GM18499 (cell line): ENCODE results near the gene DLG4.
A peak's percentile ranks its signal among the peaks of the same experiment; 100 is the strongest.

Experiments used
- ATAC-seq: cut with Tn5 transposase; IDR thresholded peaks from one replicate; pipeline ENCODE4 v1.9.1; 2021; ENCODE audit warnings: moderate number of reproducible peaks; ENCODE audit not compliant: insufficient read depth, unreplicated experiment

The DLG4 gene

DNA sequence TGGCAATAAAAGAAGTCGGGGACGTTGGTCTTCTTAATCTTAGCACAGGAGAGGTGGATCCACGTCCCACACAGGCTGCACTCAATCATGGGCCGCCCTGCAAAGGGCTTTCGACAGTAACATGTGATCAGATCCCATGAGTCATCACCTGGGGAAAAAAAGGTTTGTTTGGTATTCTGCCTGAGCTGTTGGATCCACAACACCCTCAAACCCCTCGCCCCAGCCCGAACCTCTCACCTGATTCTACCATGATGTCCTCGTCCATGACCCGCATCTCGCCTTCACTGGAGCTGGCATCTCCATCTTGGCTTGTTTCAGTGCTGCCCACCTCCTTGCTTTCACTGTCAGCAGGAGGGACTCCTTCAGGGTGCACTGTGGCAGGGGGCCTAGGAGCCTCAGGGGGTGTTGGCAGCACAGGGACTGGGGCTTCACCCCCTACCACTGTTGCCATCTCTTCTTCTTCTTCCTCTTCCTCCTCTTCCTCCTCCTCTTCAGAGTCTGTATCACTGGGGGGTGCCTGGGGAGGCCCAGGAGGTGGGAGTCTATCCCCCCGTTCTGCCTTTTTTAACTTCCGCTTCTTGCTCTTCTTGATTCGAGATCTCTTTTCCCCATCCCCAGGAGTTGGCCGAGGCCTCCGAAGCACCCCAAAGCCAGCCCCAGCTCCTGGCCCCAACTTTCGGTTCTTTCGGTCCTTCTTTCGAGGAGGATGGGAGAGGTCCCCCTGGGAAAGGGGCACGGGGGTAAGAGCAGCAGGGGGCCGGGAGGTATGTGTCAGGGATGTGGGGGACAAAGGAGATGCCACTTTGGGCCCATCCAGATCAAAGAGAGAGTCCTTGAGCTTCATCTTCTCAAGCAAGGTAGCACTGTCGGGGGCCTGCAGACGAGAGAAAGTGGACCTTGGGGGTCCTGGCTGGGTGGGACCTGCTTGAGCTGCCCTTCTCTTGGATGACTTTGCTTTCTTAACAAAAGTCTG lies 16.3 kb upstream of the DLG4 start:
- no peak for ATAC-seq

DNA sequence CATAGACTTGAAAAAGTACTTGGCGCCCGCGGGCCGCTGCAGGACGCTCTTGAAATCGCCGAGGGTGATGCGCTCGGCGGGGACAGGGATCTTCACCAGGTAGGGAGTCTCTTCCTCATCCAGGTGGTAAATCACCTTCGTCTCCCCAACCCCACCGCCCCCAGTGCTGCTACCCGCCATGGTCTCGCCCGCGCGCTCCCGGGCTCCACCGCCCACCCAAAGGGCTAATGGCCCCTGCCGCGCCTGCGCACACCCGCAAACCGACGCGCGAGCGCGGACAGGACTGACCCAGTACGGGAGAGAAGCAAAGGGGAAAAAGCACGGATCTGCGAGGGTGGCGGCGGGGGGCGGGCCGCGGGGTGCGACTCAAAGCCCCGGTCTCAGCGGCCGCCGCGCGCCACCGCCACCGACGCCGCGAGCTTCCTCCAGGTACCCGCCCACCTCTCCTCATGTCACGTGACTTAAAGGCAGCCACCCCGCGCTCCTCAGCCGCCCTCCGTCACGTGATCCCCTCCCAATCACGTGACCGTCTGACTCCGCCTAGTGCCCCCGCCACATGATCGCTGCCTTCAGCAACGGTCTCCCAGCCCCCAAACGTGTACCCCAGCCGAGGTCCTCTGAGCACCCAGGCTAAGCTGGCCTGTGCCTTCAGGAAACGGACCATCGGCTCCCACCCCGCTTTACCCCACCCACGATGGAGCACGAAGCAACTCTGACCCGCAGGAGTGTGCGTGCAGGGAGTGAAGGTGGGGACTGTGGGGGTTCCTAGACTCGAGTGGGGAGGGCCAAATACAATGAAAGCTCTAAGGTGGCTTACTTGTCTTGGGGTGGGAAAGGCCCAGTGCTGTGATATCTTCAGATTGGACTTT lies 14.7 kb upstream of the DLG4 start, which contains the start of gene DVL2:
Gene DVL2, minus strand, starts transcription at position 435 of the 869 bp plus-strand sequence. Its CDS starts 255 bp downstream, at position 180.
- ATAC-seq, result peak; percentile 38

DNA sequence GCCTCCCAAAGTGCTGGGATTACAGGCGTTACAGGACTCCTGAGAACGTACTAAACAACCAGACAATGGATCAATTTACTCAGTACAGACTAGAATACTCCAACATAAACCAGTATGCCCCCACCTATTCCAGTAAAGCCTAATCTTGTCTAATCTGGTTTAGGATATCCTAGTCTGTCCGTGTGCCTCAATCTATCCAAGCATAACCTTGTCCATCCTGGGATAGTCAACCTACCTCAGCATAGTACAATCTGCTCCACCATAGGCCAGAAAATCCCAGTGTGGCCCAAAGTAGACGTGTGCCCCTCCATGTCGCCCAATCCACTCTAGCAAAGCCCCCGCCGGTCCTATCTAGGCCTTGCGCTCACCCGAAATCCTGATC lies 14.1 kb upstream of the DLG4 start:
- no peak for ATAC-seq

DNA sequence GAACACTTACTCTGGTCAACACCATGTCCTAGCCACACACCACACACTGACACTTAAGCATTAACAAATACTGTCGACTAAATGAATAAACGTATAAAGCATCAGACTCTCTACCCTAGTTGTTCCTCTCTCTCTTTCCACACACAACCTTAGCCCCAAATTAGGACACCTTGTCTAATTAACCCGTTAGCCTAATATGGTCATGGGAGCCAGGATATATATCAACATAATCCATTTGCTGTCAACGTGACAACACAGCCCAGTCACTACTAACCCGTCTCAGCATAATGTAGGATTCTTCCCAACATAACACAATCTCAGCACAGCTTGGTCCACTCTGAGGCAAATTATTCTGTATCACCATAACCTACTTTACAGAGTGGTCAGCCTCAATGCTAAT lies 12.5 kb upstream of the DLG4 start:
- no peak for ATAC-seq

DNA sequence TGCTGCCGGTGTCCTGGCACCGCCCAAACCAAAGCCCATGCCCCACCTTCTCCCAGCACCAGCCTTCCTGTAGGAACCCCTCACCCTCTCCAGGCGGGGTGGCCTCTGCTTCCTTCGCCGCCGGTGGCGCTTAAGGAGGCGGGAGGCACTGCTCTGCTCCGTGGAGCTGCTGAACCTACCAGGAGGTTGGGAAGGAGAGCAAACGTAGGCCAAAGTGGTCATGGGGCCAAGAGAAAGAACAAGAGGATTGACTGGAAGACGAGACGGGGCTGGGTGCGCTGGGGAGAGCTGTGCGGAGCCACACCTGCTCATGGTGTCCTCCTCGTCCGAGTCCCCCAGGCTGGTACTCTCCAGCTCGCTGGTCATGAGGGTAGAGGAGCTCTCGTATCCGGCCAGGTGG lies 9.9 kb upstream of the DLG4 start:
- no peak for ATAC-seq

DNA sequence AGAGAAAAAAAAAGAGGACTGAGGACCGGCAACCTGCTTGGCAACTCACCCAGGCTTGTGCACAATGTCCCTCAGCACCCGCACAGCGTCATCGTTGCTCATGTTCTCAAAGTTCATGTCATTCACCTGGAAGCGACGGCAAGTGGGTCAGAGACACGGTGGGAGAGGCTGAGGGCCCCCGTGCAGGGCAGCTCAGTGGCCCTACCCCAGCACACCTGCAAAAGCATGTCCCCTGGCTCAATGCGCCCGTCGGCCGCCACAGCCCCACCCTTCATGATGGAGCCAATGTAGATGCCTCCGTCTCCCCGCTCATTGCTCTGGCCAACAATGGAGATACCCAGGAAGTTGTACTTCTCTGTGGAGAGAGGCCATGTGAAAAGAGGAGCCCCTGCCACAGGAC lies 9.3 kb upstream of the DLG4 start:
- ATAC-seq, result no peak

DNA sequence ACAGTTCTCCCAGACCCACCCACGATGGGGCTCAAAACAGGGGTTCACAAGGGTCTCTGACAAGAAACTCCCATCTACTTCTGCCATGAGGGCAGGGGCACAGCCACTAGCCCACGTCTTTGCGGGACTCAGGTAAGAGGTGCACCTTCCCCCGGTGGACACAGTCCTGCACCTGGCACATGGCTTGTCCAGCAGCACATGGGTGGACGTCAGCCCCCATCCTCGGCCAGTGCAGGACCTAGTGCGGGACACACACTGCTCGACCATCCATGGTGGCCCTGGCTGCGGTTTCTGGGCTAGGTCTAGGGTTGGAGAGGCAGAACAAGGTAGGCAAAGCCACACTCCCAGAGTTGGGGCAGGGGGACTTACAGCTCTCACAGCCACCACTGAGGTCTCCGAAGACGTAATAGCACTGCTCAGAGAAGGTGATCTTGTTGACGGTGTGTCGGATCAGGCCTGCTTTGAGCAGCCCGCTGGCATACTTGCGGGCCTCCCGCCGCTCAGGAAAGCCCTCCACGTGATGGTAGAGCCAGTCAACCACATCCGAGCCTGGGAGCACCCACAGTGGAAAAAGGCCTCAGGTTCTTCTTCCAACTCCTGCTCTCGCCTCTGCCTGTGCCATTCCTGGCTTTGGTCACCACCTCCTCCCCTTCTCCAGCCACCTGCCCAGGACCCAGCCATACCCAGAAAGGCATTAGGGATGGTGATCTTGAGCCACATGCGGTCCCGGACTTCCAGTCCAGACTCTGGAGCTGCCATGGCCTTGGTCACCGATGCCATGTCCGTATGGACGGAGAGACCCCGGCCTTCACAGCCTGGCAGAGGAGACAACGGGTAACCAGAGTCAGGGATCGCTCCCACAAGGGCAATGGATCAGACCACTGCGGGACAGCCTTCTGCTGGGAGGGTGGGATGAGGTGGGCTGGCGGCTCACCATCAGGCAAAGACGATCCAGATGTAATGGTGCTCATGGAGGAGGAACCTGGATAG lies 7.4 kb upstream of the DLG4 start:
- no peak for ATAC-seq

DNA sequence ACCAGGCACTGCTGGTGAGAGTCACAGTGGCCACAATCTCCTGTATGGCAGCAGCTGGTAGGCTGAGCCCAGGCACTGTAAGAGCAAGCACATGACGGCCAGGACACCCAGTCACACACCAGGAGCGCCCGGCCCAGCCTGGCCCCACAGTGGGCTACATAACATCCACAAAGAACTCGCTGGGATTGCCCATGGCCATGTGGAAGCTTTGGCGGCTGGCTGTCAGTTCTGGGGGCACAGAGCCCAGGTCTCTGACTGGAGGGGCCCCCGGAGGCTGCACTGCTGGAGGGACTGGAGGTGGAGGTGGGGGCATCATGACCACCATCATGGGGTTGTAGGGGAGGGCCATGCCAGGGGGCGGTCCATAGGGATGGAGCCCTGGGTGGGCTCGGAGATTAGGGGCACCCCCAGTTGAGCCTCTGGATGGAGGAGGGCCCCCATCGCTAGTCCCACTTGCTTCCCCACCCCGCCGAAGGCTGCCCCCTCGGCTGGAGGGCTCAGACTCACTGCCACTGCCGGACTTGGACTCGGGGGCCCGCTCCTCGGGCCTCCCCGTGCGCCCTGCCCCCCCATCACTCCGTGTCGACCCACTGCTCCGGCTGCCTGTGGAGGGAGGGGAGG lies 6.2 kb upstream of the DLG4 start:
- ATAC-seq, result no peak

DNA sequence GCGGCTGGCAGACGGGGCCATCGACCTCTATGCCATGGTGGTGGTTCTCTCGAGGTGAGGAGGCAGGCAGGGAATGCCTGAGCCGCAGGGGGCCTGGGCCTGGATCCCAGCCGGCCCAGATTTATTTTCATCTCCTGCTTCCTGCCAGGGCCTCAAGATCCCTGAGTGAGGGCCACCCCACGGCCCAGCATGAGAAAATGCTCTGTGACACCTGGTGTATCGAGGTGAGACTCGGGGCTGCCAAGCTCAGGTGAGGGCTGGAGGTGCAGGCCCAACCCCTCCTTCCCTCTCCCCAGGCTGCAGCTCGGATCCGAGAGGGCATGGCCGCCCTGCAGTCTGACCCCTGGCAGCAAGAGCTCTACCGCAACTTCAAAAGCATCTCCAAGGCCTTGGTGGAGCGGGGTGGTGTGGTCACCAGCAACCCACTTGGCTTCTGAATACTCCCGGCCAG lies 5.0 kb upstream of the DLG4 start:
- ATAC-seq, result no peak

DNA sequence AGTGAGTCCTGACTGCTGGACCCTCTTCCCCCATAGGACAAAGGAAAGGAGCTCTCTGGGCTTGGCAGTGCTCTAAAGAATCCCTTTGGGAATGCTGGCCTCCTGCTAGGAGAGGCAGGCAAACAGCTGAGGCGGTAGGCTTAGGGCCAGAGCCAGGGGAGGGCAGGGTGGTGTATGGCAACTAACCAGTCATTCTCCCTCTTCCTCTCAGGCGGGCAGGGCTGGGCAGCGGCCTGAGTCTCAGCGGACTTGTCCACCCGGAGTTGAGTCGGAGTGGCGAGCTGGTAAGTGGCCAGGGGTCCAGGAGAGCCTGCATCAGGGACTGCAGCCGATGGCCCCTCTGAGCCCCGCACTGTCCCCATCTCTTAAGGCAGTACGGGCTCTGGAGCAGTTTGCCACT lies 4.5 kb upstream of the DLG4 start:
- no peak for ATAC-seq

DNA sequence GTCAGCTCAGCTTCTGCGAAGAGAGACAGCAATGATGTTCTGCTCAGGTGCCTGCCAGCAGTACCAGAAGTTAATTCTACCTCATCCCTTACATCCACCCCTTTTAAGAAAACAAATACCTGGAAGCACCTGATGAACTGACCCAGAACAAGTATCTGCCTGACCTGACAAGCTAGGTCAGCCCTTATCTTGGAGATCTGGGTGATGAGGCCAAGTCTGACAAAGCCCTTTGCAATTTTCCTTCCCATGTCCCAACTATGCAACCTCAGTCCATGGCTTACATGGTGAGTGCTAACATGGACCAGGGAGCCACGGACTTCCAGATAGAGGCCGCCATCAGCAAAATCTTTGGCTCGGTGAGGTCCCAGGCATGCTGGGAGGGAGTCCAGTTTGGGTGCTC lies 3.7 kb upstream of the DLG4 start:
- no peak for ATAC-seq

DNA sequence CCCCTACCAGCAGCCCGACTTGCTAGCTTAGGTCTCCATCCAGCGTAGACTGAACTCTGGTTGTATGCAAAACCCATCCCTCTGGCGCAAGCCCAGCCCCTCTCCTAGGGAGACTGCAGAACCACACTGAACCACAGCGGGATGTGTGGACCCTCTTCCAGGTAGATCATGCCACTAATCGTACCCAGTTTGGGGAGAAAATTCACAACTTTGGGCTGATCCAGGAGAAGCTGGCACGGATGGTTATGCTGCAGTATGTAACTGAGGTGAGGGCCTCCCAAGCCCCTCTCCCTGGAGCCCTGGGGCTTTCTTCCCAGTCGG lies 3.3 kb upstream of the DLG4 start:
- ATAC-seq, result no peak

DNA sequence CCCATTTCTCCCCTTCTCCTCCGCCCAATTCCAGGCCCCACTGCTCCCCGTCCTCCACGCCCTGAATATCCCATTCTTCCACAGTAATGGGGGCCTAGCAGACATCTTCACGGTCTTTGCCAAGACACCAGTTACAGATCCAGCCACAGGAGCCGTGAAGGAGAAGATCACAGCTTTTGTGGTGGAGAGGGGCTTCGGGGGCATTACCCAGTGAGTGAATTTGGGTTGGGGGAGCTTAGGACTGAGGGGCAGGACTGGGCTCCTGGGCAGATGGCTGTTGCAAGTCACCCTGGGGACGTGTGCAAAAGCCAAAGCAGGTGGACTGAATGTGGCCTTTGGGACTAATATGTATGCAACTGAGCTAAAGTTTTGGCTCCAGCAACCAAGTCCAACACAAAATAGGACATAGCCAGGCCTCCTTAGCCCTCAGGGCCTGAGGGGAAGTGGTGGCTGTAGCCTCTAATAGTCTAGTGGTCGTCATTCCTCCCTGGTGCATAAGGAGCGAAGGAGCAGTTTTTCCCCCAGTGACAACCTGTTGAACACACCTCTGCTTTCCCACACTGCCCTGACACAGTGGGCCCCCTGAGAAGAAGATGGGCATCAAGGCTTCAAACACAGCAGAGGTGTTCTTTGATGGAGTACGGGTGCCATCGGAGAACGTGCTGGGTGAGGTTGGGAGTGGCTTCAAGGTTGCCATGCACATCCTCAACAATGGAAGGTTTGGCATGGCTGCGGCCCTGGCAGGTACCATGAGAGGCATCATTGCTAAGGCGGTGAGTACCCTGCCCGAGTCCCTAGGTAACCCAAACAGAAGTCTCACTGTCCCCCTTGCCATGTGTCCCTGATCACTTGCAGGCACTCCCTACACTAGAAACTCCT lies 2.7 kb upstream of the DLG4 start:
- ATAC-seq, result no peak

DNA sequence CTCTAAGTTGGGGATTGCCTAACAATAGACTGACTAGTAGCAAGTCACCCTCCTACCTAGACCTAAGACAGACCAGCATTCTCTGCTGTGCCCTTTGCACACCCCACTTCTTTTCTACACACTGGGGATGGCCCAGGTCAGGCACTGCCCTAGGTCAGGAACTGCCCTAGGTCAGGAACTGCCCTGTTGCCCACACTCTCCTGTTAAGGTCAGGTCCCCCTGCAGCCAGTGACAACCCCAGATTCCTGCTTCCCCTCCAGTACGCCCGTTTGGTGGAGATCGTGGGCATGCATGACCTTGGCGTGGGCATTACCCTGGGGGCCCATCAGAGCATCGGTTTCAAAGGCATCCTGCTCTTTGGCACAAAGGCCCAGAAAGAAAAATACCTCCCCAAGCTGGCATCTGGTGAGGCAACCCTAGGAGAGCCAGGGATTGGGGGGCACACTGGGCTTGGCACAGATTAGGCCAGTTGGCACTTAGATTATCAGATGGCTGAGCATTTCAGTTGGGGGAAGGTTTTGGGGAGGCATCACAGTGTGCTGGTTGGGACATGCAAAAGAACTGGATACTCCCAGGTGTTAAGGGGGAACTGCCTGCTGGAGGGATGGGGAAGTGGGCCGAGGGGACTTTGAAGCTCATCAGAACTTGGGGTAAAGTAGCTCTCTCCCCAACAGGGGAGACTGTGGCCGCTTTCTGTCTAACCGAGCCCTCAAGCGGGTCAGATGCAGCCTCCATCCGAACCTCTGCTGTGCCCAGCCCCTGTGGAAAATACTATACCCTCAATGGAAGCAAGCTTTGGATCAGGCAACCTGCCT lies 1.8 kb upstream of the DLG4 start:
- ATAC-seq, result no peak

DNA sequence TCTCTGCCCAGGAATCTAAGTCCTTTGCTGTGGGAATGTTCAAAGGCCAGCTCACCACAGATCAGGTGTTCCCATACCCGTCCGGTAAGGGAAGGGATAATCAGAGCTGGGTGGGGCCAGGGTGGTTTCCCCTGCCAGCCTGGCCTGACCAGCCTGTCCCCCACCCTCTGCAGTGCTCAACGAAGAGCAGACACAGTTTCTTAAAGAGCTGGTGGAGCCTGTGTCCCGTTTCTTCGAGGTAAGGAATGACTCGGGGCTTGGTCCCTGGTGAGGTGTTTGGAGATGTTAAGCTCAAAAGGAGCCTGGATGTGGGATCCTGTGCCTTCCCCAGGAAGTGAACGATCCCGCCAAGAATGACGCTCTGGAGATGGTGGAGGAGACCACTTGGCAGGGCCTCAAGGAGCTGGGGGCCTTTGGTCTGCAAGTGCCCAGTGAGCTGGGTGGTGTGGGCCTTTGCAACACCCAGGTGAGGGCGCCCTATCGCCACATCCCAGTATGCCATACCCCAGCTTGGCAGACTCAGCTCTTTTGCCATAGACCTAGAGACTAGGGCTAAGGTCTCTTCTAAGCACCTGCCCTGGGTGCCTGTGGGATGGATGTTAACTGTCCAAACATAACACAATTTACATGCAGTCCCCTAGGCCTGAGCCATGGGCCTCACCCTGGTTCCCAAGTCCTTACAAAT lies 1.1 kb upstream of the DLG4 start:
- no peak for ATAC-seq

DNA sequence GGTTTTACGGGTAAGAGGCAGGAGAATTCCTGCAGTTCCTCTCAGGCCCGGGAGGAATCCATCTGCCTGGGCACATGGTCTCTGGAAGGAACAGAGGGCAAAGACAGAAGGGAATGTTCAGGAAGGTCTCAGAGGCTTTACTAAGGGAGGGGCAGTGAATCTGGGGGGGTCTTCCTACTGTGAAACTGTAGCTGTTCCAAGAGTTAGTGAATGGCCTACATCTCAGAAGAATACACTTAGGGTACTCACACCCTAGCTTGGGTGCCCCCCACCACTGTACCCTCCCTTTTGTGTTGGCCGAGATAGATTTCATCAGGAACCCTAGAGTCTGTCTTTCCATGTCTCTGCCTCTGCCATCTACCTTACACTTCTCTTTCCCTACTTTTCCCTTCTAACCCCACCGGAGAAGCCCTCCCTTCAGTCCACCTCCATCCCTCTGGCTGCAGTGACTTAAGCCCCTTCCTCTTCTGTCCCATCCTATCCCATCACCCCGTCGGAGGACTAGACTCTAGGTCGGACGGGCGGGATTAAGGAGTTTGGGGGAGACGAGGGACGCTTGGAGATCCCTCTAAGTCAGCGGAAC lies 316 bp downstream of the DLG4 start:
- ATAC-seq, result no peak

DNA sequence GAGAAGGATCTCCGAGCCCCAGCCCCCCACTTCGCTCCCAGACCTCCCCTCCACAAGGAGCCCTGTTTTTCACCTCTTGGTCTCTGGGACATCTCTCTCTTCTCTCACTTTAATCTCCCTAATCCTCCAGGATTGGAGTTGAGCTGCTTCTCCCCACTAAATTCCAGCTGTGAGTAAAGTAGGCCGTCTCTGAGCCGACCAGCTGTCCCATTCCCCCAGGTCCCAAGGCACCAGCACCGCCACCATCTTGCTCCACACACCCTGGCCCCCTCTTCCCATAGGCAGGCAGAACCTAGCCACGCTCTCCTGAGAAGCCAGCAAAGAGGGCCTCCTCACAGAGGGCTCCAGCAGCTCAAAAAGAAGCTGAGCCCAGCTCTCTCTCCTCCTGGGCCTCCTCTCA lies 878 bp downstream of the DLG4 start:
- no peak for ATAC-seq
